Activated CD4-positive, CD25-positive, alpha-beta regulatory T cell treated with anti-CD3 and anti-CD28 coated beads, Interleukin-2, amount 50 U/mL, for 24 hours (primary cell): ENCODE measurements around the gene MICB.
"Not testable (repeated sequence)": the region's sequence is repeated elsewhere in the genome, so short reads cannot be mapped to it uniquely, and the experiment has no call there.

Experiments
- ATAC-seq, 2 donors: fragments of 150-1000 bp; cut with Tn5 transposase; one replicate each; pipeline ENCODE4 v1.10.0; 2021; ENCODE audit warnings: mild to moderate bottlenecking in 1 of 2, moderate library complexity in 1 of 2

The MICB gene

GRCh38 chr6:31541658-31542521, 43.9 kb downstream of the MICB start, which contains the start of gene DDX39B:
TSS of gene DDX39B (minus strand) at chr6:31542003. CDS start at chr6:31540532, 1,471 bp downstream.
- ATAC-seq, result peak; percentile 77 to 85

GRCh38 chr6:31543639-31544038, 45.7 kb downstream of the MICB start:
- no peak for ATAC-seq

- no peak for ATAC-seq
Measured at GRCh38 chr6:31544676-31545075, 46.7 kb downstream of the MICB start.

- no peak for ATAC-seq
Measured at GRCh38 chr6:31545291-31545690, 47.3 kb downstream of the MICB start.

- peak; percentile 57 to 58 for ATAC-seq
Measured at GRCh38 chr6:31546339-31546957, 48.5 kb downstream of the MICB start, which contains the start of gene ATP6V1G2. TSS of gene ATP6V1G2 (minus strand) at chr6:31546608. CDS start at chr6:31546559, 49 bp downstream.

GRCh38 chr6:31546958-31547726, 49.2 kb downstream of the MICB start, which contains the start of gene NFKBIL1:
TSS of gene NFKBIL1 (plus strand) at chr6:31547608. CDS start at chr6:31547695, 87 bp downstream.
- peak; percentile 91 for ATAC-seq

GRCh38 chr6:31547727-31548543, 50.0 kb downstream of the MICB start:
- no peak for ATAC-seq

GRCh38 chr6:31548544-31548873, 50.6 kb downstream of the MICB start:
- ATAC-seq, result no peak

GRCh38 chr6:31551371-31551770, 53.4 kb downstream of the MICB start:
- not testable (repeated sequence) for ATAC-seq

- ATAC-seq, result no peak
Measured at GRCh38 chr6:31556307-31556706, 58.4 kb downstream of the MICB start.

GRCh38 chr6:31557443-31558317, 59.7 kb downstream of the MICB start:
- ATAC-seq, result no peak

GRCh38 chr6:31558318-31558625, 60.3 kb downstream of the MICB start:
- ATAC-seq, result no peak

- ATAC-seq, result peak; percentile 69 to 72
Measured at GRCh38 chr6:31558631-31559500, 60.9 kb downstream of the MICB start.

- ATAC-seq, result peak; percentile 21 to 34
Measured at GRCh38 chr6:31559606-31559957, 61.6 kb downstream of the MICB start.

- ATAC-seq, result peak; percentile 54 to 65
Measured at GRCh38 chr6:31559958-31560696, 62.2 kb downstream of the MICB start.

- ATAC-seq, result no peak
Measured at GRCh38 chr6:31560697-31561058, 62.7 kb downstream of the MICB start.
